Lung microvascular endothelial cell (primary cell): ENCODE measurements around the gene KLF14. TPM values are rescaled to one million over a fixed set of nuclear protein-coding genes. Genes with fewer than 3 reads are reported as not detected.
"Not testable (repeated sequence)": the region's sequence is repeated elsewhere in the genome, so short reads cannot be mapped to it uniquely, and the experiment has no call there.

Experiments used
- DNase-seq, 2 donors: peaks; one replicate each; pipeline versions ENCODE4 v3.0.0 to v3.0.0-alpha.2; 2010; ENCODE audit warnings: low read depth in 2 of 2
- total RNA-seq: library from RNA; depleted of rRNA; stranded (reverse); fragments of >200 nt; gene quantifications from 2 replicates; pipeline ENCODE4 v1.2.1, GENCODE V29; 2014

Gene KLF14
- not detected in 2 replicates for total RNA-seq

GRCh38 chr7:130733931-130734814 is at the start of gene KLF14:
Gene KLF14 (minus strand): TSS chr7:130734207. CDS start chr7:130734033, 174 bp downstream.
- peak in 1 of 2 donors; percentile 31 for DNase-seq

GRCh38 chr7:130781346-130781745 is 47.3 kb upstream of the KLF14 start:
- no peak for DNase-seq

- DNase-seq: no peak
Measured at GRCh38 chr7:130777426-130777825, 43.4 kb upstream of the KLF14 start.

- not testable (repeated sequence) for DNase-seq
Measured at GRCh38 chr7:130772456-130772855, 38.4 kb upstream of the KLF14 start.

GRCh38 chr7:130768854-130769253 is 34.8 kb upstream of the KLF14 start:
- no peak for DNase-seq

- not testable (repeated sequence) for DNase-seq
Measured at GRCh38 chr7:130764569-130764968, 30.6 kb upstream of the KLF14 start.

- peak; percentile 64 to 73 for DNase-seq
Measured at GRCh38 chr7:130758429-130759056, 24.5 kb upstream of the KLF14 start.

GRCh38 chr7:130756316-130756715 is 22.3 kb upstream of the KLF14 start:
- no peak for DNase-seq

GRCh38 chr7:130752424-130752823 is 18.4 kb upstream of the KLF14 start:
- peak; percentile 25 to 77 for DNase-seq

GRCh38 chr7:130750755-130751154 is 16.7 kb upstream of the KLF14 start:
- DNase-seq: no peak

GRCh38 chr7:130748531-130749389 is 14.8 kb upstream of the KLF14 start:
- no peak for DNase-seq

GRCh38 chr7:130741331-130741995 is 7.5 kb upstream of the KLF14 start:
- no peak for DNase-seq

- DNase-seq: no peak
Measured at GRCh38 chr7:130740606-130741005, 6.6 kb upstream of the KLF14 start.

GRCh38 chr7:130736298-130736900 is 2.4 kb upstream of the KLF14 start:
- DNase-seq: no peak

- peak in 1 of 2 donors; percentile 3 for DNase-seq
Measured at GRCh38 chr7:130734815-130735716, 1.1 kb upstream of the KLF14 start.

- peak in 1 of 2 donors; percentile 39 for DNase-seq
Measured at GRCh38 chr7:130732980-130733930, 752 bp downstream of the KLF14 start.

- DNase-seq: peak in 1 of 2 donors; percentile 6
Measured at GRCh38 chr7:130723784-130724183, 10.2 kb downstream of the KLF14 start.

- DNase-seq: peak; percentile 78 to 82
Measured at GRCh38 chr7:130721486-130722277, 12.3 kb downstream of the KLF14 start.
